GM19023 (cell line): Measurements from ENCODE around the gene SPATS2.

ENCODE experiments used
- ATAC-seq: cut with Tn5 transposase; IDR thresholded peaks from one replicate; pipeline ENCODE4 v1.9.1; 2021; ENCODE audit warnings: mild to moderate bottlenecking, moderate library complexity; ENCODE audit not compliant: unreplicated experiment

The SPATS2 gene

DNA sequence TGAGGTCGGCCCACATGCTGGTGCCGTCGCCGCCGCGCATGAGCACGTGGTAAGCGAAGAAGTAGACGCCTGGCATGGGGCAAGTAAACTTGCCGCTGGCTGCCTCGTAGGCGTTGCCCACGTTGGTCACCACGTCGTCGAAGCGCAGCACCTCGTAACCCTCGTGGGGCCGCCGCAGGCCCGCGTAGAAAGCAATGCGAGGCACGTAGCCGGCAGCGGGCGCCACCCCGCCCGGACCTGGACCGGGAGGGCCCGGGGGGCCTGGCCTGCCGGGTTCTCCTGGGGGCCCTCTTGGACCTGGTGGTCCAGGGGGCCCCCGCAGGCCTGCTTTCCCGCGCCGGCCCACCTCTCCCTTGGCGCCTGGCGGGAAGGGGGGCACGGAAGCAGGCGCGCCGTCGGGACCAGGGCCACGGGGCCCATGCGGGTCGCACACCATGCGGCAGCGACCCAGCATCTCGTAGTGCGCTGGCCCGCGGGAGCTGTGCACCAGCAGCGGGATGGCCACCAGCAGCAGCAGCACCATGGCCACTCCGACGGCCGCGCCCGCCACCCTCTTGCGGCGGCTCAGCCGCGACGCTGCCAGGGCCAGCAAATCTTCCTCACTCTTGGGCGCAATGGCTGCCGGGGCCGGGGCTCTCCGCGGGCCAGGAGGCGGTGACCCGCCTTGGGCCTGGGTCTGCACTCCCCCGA lies 31.2 kb upstream of the SPATS2 start:
- ATAC-seq: no peak

DNA sequence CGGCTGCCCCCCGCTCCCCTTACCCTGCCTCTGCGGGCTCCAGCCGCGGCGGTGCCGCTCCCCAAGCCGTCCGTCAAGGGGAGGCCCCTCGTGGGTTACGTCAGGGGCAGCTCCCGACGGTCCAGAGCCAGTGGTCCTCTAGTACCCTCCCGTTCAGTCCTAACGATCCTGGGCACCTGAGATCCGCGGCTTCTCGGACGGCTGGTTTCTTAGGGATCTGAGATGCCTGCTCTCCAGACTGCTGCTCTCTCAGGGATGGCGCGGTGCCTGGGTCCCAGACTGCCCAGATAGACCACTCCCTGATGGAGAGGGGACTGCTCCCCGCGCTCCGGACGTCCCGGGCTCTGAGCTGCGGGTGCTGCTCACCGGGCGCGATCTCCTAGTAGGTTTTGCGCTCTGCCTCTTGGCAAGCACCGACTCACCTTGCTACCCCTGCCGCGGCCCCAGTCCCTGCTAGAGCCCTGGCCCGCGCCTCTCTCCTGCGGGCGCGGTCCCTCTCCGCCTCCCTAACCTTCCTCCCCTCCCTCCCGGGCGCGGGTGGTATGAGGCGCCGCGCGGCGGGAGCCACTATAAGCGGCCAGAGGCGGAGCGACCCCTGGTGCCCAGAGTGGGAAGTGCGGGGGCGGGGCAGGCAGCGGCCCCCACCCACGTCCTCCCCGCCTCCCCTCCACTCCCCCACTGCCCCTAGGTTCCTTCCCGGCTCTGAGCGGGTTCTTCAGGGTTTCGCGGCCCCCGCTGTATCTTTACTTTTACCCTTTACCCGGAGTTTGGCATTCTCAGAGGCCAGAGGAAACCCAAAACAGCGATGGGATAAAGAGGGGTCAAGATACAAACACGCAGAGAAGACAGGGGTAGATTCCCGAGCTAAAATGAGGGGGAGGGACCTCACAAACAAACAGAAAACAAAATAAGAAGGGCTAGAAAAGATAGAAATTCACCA lies 30.3 kb upstream of the SPATS2 start, which contains the start of gene C1QL4:
TSS of gene C1QL4 (minus strand) at position 544 of the 940 bp plus-strand sequence. CDS start 711 bp downstream, outside the sequence.
- peak; percentile 48 for ATAC-seq

DNA sequence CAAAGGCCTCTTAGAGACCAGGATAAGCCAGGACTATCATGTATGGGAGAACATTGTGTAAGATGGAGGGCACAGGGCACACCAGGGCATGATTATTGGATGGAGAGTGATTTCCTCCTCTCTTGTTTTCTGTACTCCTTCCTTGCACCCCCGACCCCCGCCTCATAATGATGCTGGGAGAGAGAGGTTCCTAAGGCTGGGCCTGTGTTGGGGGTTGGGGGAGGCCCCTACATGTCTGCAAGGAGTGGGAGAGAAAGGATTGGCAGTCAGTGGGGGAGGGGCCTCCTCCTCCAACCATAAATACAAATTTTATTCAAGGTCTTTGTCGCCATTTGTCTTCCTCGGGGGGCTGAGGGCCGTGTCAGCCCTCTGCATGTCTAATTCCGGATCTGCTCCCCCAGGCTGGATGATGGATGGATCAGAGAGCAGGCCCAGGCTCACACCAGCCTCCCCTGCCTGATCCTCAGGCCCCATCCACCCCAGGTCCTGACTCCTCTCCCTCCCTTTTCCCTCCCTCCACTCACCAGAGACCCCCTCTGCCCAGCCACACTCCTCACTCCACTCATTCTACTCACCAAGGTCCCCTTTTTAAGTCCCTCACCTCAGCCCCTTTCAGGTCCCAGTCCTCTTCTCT lies 28.3 kb upstream of the SPATS2 start:
- ATAC-seq: no peak

DNA sequence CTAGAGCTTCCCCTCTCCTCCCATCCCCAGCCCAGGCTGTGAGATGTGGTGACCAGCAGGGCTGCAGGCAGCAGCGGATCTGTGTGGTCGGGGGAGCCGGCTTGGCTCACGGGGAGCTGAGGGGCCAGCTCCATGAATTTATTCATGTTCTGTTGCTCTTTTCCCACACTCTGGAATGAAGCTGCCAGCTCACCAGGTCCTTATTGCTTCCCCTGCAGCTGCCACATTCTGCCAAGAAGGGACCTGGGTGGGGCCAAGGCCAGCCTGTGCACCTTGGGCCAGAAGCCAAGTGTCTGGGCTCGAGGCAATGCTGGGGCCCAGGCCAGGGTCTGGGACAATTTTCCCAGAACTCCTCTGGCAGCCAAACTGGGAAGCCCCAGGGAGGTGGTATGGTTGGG lies 27.8 kb upstream of the SPATS2 start:
- no peak for ATAC-seq

DNA sequence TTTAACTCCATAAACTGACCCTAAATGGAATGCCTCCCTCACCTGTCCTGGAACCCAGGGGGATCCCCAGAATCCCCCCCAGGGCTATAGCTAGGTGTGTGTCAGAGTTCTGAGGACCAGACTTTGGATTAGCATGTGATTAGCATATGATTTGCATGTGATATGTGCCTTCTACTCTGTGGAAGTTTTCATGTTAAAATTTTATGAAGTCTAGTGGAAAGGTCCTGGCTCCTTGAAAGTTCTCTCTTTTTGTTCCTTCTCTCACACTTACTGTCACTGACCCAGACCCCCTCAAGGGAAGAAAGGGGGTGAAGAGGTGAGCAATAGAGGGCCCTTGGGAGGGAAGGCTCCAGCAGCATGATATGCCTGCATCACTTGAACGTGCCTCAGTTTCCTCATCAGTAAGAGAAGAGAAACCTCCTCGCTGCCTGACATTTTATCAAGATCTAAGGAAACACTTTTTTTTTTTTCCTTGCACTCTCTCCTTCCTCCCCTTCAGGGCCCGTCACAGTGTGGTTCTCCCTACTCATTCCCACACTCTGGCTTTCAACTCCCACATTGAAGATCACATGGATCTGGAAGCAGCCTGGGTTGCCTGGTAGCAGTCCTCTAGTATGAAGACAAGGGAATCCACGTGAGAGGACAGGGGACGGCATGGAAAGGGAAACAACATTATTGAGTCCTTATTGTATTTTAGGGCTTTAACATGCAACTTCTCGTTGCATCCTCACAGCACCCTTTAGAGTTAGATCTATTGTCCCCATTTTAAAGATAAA lies 27.0 kb upstream of the SPATS2 start:
- ATAC-seq: no peak

DNA sequence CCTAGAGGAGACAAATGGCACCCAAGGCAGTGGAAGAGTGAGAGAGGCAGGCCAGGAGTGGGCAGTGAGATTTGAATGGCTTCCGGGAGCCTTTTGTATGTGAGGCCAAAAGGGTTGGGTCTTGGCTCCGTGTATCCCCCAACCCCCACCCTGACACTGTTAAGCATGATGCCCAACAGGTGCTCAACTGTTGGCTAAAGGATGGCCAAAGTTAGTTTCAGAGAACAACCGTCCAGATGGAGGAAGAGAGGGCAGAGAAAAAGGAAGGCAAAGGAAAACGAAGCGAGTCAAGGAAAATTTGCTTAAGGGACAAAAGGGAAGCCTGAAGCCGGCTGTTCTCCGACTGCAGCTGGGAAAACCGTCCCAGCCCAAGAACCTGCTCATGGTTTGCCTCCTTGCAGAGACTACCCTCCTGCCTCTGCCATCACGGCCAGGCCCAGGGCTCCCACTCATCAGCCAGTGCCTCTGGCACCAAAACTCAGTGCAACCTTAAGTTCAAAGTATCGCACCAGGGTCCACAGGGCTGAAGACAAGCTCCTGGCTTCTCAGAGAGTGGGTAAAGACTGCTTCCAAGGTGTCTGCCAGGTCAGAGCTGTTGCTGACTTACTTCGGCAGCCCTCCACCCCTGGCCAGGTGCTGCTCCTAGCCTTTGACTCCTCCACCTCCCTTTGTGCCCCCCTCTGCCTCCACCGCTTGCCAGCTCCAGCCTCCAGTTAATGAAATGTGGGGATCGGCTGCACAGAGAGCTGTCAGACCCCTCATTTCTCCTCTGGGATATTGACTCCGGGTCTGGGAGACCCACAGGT lies 26.1 kb upstream of the SPATS2 start:
- no peak for ATAC-seq

DNA sequence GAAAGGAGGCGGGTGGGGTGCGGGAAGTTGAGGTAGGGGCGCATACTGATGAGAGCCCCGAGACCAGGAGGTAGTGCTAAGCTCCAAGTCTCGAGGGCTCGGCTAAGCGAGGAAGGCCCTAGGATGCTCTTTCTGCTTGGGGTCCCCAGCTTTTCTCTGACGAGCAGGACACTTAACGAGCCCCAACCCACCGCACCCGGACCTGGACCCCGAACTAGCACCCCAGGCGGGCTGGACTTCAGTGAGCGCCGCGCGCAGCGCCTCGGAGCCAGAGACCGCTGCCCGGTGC lies 25.5 kb upstream of the SPATS2 start:
- ATAC-seq: no peak

DNA sequence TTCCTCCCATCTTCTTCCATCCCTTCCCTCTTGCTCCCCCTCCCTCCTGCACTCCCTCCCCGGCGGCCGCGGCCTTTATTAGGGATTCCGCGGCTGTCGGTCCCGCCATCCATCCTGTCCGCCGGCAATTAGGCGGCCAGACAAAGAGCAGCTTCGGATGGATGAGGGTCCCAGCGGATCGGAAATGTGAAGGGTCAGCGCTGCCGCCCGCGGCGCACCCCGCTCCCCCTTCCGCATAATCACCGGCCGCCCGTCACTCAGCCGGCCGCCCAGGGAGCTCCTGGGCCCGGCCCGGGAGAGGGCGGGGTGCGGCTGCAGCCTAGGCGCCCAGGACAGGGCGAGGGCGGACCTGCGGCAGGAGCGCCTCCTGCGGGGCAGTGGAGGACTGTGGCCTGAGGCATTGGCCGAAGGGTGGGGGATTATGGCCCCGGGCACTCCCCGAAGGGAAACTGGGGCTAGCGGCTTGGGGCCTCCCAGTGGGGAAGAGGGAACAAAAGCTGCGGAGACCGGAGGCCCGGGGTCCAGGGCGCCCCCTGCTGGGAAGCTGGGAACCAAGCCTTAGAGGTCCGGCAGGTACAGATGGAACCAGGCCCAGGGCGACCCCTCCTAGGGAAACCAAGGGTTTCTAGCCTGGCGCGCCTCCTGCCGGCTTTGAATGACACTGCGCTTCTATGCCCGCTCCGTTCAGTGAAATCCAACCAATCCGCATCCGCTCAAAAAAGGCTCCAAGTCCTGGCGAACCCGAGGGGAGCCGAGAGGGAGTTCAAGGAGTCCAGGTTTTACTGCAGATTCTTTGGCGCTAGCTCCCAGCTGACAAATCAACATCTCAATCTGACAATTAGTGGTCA lies 25.0 kb upstream of the SPATS2 start:
- ATAC-seq: peak; percentile 63

DNA sequence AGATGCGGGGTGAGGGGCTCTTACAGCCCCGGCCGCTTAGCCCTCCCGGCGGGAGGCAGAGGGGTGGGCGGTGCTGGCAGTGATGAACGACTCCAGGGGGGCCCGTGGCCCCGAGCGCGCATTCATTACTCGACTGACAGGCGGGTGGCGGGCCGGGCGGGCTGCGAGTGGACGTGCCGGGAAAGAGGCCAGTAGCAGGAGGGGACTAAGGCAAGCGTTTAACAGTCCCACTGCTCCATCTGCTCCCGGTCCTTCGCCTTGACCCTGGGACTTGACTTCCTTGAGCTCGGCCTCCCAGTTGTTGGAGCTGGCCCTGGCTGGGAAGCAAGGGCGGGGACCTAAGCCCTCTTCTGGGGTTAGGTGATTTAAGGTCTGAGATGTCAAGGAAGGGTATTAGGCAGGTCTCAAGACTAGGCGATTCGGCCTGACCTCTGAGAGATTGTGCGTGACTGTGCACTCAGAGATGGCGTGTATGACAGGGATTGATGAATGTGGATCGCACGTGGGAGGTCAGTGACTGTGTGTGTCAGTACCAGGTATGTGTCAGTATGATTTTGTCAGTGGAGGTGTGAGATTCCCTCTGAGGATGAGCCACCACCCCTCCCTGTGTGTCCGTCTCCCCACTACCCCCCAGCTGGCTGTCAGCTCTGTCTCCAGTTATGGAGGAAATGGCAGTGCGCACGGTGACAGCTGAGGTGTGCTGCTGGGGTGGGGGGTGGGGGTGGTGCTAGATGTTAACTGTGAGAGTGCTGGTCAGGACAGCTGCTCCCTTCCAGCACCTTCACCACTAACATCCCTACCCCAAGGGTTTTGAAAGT lies 24.1 kb upstream of the SPATS2 start:
- ATAC-seq: no peak

DNA sequence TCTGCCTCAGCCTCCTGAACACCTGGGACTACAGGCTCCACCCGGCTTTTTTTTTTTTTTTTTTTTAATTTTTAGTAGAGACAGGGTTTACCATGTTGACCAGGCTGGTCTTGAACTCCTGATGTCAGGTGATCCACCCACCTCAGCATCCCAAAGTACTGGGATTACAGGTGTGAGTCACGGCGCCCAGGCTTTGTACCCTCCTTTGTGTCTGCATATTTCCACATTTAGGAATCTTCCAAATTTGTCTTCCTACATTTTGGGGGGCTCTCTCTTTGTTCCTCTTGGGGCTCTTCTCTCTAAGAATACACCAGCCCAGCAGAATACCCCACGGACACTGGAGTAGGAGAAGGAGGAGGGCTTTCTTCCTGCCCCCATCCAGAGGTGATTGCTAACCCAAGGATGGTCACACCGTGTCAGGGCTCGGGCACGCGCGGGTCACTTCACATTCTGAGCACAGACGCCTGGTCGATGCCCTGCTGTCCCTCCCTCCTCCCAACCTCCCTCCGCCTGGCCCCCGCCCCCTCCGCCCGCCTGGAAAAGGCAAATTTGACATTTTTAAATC lies 22.7 kb upstream of the SPATS2 start:
- ATAC-seq: no peak

DNA sequence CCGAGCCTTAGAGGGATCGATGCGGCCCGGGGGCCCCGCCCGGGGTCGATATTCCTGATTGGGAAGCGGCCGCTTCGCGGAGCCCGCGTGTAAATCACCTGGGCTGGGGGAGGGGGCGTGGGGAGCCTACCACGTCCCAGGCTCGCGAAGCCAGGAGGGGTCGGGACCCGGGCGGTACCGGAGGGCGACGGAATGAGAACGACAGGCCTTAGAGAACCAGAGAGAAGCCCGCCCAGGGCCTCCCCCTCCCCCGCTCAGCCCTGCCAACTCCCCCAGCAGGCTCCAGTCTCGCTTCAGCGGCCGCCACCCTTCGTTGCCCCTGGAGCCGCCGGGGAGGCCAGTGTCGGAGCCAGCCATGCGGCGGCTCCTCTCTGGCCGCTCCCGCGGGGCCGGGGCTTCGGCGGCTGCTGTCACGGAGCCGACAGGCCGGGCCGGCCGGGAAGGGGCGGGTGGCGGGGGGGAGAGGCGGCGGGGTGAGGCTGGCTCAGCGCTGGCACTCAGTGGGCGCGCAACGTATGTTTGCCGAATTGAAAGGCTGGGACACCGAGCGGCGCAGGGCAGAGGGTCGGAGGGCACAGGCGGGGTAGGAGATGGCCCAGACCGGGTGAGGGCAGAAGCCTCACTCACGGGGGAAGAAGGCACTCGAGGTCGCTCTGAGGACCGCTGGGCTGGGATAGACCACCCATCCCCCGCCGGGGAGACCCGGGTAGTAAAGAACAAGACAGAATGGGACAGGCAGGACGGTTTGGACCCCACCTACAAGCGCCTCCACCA lies 22.0 kb upstream of the SPATS2 start:
- ATAC-seq: no peak

DNA sequence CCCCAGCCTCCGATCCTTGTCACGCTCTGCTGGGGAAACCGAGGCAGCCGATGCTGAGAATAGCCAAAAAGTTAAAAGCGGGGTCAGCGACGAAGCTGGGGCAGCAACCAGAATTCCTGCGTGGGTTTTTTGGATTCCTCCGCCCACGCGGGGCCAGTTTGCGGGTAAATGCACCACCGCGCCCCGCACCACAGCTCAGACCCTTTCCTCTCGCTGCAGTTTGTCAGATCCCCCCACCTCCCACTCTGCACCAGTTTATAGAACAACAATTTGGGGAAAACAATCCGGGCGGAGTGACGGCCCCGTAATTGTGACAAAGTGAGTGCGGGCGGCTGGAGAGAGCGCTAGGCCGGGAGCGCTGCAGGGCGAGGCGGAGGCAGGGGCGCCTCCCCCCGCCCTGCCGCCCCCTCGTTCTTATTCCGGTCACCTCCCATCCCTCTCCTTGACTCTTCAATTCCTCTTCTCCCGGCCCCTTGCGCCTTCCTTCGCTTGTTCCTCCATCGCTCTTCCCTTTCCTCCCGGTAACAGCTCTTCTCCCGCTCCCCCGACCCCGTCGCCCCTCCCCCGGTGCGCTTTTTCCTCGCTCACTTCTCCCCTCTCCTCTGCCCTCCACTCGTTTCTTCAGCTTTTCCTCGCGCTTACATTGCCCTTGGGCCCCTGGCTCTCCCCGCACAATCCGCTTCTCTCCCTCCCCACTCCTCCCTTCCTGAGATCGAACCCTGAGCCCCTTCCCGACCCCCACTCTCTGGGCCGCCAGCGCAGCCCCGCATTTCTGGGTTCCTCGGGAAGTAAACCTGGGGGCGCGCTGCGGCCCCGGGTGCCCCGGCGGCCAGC lies 21.2 kb upstream of the SPATS2 start:
- no peak for ATAC-seq

DNA sequence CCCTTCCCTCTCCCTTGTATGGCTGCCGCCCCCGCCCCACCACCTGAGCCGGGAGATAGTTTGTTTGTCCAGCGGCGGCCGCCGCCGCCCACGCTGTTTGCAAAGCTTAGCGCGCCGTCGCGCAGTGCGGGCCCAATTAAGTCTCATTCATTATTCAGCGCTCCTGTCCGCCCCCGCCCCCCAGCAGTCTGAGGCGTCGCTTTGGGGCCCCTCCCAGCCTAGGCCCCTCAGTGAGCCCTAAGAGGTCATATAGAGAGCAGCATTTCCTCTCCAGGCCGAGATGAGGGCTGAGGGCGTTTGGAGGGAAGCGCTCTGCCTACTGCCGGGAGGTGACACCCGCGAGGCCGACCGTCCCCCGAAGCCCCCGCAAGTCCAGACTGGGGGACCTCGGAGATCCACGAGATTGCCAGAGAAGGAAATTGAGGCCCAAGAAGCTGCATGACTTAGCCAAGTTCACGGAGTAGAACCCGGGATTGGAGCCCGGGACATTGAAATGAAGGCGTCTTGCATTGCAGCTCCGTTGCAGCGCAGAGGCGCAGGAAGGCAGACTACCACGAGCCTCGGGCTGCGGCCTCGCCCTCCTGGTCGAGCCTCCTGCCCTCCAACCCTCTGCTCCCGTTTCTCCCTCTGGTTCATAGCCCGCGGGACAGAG lies 20.5 kb upstream of the SPATS2 start, which contains the start of gene DNAJC22:
TSS of gene DNAJC22 (plus strand) at position 230 of the 652 bp plus-strand sequence. CDS start 1,985 bp downstream, outside the sequence.
- ATAC-seq: no peak

DNA sequence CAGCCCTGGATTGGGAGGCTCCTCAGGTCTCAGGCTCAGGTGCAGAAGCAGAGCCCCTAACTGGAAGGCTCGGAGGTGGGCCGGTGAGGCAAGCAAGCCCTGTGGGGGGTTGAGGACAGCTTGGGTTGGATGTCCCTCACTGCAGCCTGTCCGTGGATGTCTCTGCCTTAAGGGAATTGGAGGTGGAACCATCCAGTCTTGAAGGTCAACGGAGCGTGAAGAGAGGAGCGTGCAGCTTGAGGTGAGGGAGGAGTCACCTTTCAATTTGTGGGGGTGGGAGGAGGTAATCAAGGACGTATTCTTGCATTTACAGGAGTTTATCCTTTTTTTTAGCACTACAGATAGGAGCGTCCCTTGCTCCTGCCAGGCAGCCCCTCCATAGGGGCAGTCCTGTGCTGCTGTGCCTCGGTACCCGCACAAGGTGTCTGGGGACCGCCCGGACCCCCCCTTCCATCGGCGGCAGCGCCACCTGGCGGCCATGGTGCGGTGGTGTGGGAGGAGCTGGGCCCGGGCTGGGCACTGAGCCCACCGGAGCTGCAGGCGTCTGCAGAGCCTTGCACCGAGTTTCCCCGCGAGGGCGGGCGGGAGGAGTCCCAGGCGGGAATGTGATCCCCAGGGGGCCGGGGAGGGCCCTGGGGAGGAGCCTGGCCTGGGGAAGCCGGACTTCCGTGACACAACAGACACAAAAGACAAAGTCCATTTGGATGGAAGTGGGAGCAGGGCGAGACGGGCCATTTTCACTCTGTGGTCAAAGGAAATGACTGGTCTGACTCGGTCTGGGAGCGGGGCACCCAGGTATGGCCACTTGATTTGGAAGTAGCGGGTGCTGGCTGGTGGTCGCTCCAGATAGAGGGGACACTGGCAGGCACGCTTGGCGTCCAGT lies 19.7 kb upstream of the SPATS2 start:
- ATAC-seq: no peak

DNA sequence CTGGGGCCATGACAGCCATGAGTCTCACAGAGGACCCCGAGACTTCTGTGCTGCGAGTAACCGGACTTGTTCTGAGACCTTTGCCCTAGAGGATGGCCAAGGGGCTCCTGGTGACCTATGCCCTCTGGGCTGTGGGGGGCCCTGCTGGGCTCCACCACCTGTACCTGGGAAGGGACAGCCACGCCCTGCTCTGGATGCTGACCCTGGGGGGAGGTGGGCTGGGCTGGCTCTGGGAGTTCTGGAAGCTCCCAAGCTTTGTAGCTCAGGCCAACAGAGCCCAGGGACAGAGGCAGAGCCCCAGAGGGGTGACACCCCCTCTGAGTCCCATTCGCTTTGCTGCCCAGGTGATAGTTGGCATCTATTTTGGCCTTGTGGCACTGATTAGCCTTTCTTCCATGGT lies 18.5 kb upstream of the SPATS2 start:
- ATAC-seq: no peak
